ENCODE data around the gene FNTB.

Gene FNTB

DNA sequence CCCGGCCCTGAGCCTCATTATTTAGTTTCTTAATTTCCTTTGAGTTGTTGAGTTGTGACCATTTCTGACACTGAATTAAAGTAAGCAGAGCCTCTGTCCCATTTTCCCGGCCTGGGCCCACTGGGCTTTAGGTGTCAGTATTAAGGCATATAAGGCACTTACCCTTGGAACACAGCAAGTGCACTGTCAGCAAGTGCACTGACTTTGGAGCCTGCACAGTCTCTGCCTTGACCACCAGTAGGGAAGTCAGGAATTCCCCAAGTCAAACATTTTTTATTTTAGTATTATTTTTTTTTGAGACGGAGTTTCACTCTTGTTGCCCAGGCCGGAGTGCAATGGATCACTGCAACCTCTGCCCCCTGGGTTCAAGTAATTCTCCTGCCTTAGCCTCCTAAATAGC is 59.0 kb downstream of the FNTB start:
- H3K4me3 ChIP-seq (replicated peaks; ENCODE audit: insufficient read depth, low read length) = no peak overlapping the region
- no peaks in the 10 kb centered on the region for H3K27me3 ChIP-seq (ENCODE audit: insufficient read depth, poor library complexity, severe bottlenecking)
- DNase-seq (ENCODE audit: low read depth in 1 of 2, low spot score in 1 of 2) = no peak
- H3K27ac ChIP-seq (replicated peaks) = peak overlapping the region; percentile 86
- no peak for TF ChIP-seq POLR2AphosphoS5 (IDR thresholded peaks at IDR 0.05; ENCODE audit: low read depth)
- TF ChIP-seq GABPA (IDR thresholded peaks at IDR 0.05; ENCODE audit: low read depth) = no peak
- no peak for TF ChIP-seq SPI1 (IDR thresholded peaks at IDR 0.05; ENCODE audit: borderline replicate concordance, low read depth)
- TF ChIP-seq, protein P1, sequence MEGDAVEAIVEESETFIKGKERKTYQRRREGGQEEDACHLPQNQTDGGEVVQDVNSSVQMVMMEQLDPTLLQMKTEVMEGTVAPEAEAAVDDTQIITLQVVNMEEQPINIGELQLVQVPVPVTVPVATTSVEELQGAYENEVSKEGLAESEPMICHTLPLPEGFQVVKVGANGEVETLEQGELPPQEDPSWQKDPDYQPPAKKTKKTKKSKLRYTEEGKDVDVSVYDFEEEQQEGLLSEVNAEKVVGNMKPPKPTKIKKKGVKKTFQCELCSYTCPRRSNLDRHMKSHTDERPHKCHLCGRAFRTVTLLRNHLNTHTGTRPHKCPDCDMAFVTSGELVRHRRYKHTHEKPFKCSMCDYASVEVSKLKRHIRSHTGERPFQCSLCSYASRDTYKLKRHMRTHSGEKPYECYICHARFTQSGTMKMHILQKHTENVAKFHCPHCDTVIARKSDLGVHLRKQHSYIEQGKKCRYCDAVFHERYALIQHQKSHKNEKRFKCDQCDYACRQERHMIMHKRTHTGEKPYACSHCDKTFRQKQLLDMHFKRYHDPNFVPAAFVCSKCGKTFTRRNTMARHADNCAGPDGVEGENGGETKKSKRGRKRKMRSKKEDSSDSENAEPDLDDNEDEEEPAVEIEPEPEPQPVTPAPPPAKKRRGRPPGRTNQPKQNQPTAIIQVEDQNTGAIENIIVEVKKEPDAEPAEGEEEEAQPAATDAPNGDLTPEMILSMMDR (IDR thresholded peaks at IDR 0.05; ENCODE audit: insufficient read depth, low read length) = no peak

DNA sequence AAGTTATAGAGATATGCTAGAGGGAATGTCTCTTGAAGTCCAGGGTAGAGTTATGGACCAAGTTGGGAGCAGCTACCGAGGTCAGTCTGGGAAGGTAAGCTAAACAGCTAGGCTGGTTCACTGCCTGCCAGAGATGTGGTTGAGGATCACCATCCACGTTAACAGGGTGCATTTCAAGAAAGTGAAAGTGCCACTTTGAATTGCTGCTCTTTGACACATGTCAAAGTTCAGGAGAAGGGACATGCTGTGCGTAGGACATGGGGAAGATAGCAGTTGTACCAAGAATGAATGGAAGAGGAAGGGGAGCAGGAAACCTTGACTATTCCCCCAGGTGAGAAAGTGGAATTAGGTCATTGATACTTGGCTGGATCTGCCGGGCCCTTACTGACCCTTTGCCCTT is 66.1 kb downstream of the FNTB start:
- H3K27me3 ChIP-seq (ENCODE audit: insufficient read depth, poor library complexity, severe bottlenecking) = no peaks in the 10 kb centered on the region
- TF ChIP-seq, protein P2, sequence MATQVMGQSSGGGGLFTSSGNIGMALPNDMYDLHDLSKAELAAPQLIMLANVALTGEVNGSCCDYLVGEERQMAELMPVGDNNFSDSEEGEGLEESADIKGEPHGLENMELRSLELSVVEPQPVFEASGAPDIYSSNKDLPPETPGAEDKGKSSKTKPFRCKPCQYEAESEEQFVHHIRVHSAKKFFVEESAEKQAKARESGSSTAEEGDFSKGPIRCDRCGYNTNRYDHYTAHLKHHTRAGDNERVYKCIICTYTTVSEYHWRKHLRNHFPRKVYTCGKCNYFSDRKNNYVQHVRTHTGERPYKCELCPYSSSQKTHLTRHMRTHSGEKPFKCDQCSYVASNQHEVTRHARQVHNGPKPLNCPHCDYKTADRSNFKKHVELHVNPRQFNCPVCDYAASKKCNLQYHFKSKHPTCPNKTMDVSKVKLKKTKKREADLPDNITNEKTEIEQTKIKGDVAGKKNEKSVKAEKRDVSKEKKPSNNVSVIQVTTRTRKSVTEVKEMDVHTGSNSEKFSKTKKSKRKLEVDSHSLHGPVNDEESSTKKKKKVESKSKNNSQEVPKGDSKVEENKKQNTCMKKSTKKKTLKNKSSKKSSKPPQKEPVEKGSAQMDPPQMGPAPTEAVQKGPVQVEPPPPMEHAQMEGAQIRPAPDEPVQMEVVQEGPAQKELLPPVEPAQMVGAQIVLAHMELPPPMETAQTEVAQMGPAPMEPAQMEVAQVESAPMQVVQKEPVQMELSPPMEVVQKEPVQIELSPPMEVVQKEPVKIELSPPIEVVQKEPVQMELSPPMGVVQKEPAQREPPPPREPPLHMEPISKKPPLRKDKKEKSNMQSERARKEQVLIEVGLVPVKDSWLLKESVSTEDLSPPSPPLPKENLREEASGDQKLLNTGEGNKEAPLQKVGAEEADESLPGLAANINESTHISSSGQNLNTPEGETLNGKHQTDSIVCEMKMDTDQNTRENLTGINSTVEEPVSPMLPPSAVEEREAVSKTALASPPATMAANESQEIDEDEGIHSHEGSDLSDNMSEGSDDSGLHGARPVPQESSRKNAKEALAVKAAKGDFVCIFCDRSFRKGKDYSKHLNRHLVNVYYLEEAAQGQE (IDR thresholded peaks at IDR 0.05; ENCODE audit: insufficient replicate concordance, low read depth) = no peak
- TF ChIP-seq POLR2AphosphoS5 (IDR thresholded peaks at IDR 0.05; ENCODE audit: low read depth) = no peak
- TF ChIP-seq GABPA (IDR thresholded peaks at IDR 0.05; ENCODE audit: low read depth) = no peak
- TF ChIP-seq, protein P1 (IDR thresholded peaks at IDR 0.05; ENCODE audit: insufficient read depth, low read length) = no peak
- TF ChIP-seq SPI1 (IDR thresholded peaks at IDR 0.05; ENCODE audit: borderline replicate concordance, low read depth) = no peak
- peak overlapping the region; percentile 90; the same call in 1 of the 2 replicates for H3K27ac ChIP-seq (replicated peaks)

DNA sequence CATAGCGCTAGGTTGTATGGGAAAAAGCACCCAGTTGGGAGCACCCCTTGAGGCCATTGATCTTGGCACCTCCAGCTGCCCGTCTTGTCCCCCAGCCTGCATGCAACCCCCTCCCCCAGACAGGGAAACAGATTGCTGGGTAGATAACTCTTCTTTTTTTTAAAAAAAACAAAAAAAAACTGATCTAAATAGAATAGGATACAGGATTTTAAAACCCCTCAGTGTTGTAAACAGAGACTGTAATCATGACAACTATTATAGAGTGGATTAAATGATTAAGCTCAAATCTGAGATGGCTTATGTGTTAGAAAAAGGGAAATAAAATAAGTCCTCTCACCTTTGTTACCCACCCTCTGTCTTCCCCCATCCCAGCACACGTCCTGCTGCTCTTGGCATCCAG is 66.8 kb downstream of the FNTB start:
- no peaks in the 10 kb centered on the region for H3K27me3 ChIP-seq (ENCODE audit: insufficient read depth, poor library complexity, severe bottlenecking)
- DNase-seq (ENCODE audit: low read depth in 1 of 2, low spot score in 1 of 2) = no peak

More for the DNA sequence above, 66.1 kb downstream of the FNTB start:
- no peak overlapping the region for H3K4me3 ChIP-seq (replicated peaks; ENCODE audit: insufficient read depth, low read length)
- DNase-seq (ENCODE audit: low read depth in 1 of 2, low spot score in 1 of 2) = no peak

More for the DNA sequence above, 66.8 kb downstream of the FNTB start:
- TF ChIP-seq POLR2AphosphoS5 (IDR thresholded peaks at IDR 0.05; ENCODE audit: low read depth) (no peak), SPI1 (IDR thresholded peaks at IDR 0.05; ENCODE audit: borderline replicate concordance, low read depth) (no peak), GABPA (IDR thresholded peaks at IDR 0.05; ENCODE audit: low read depth) (no peak)
- TF ChIP-seq, protein P1 (IDR thresholded peaks at IDR 0.05; ENCODE audit: insufficient read depth, low read length) = no peak
- TF ChIP-seq, protein P2 (IDR thresholded peaks at IDR 0.05; ENCODE audit: insufficient replicate concordance, low read depth) = no peak
- Histone ChIP-seq H3K4me3 (replicated peaks; ENCODE audit: insufficient read depth, low read length) (no peak overlapping the region), H3K27ac (replicated peaks) (peak overlapping the region; percentile 90)

Data from HL-60 (cell line).